ENCODE results near the gene ANKRD28.
A peak's percentile ranks its signal among the peaks of the same experiment; 100 is the strongest.

The ANKRD28 gene

GRCh38 chr3:15797642-15798303, at the start of gene ANKRD28:
TSS of gene ANKRD28 (minus strand) at chr3:15797979. CDS start at chr3:15796521, 1,458 bp downstream.
- peak; percentile 42; the same call in 1 of the 2 replicates for TF ChIP-seq CTCF (IDR thresholded peaks at IDR 0.05)

GRCh38 chr3:15847239-15847638, 49.5 kb upstream of the ANKRD28 start:
- no peak for TF ChIP-seq CTCF (IDR thresholded peaks at IDR 0.05)

GRCh38 chr3:15846606-15847005, 48.8 kb upstream of the ANKRD28 start:
- no peak for TF ChIP-seq CTCF (IDR thresholded peaks at IDR 0.05)

- no peak for TF ChIP-seq CTCF (IDR thresholded peaks at IDR 0.05)
Observed at GRCh38 chr3:15845475-15845874, 47.7 kb upstream of the ANKRD28 start.

- TF ChIP-seq CTCF (IDR thresholded peaks at IDR 0.05), result no peak
Observed at GRCh38 chr3:15844889-15845288, 47.1 kb upstream of the ANKRD28 start.

- no peak for TF ChIP-seq CTCF (IDR thresholded peaks at IDR 0.05)
Observed at GRCh38 chr3:15839568-15839967, 41.8 kb upstream of the ANKRD28 start.

GRCh38 chr3:15831927-15832326, 34.1 kb upstream of the ANKRD28 start:
- TF ChIP-seq CTCF (IDR thresholded peaks at IDR 0.05), result no peak

- no peak for TF ChIP-seq CTCF (IDR thresholded peaks at IDR 0.05)
Observed at GRCh38 chr3:15825016-15825415, 27.2 kb upstream of the ANKRD28 start.

Data from LNCAP (cell line).